Non-pigmented ciliary epithelial cell (primary cell): ENCODE results near the gene GCGR.

Source experiments
- DNase-seq: peaks from one replicate; pipeline ENCODE4 v3.0.0-alpha.2; 2010; ENCODE audit warnings: low read depth

Gene GCGR

DNA sequence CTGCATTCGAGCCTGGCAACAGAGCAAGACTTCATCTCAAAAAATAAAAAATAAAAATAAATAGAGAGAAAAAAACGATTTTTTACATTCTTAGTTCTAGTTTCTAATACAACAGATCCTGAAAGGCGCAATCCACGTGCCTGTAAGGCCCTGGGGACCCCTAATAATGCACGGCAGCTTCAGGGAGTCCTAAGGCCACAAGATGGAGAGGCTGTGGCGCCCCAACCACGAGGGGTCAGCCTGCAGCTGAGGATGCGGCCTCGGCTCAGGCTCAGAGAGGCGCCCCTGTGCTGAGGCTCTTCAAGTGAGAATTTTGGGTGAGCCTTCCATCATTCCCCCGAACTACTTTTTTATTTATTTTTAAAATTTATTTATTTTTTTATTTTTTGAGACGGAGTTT is 45.5 kb downstream of the GCGR start:
- DNase-seq: no peak

DNA sequence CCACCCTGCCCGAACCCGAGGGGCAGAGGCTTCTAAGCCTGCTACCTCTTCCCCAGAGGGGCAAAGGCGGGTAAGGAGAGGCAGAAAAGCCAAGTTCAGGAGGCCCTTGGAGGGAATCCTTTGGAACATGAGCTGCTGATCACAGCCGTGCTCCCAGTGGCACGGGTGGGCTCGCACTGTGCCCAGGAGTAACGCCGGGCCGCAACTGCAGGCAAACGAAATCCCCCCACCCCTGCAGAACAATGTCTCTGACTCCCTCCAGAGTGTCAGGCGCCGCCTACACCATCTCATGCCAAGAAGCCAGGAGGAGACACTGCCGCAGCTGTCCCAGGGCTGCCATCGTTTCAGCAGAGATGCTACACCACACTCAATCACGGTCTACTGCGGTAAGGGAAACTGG is 47.5 kb downstream of the GCGR start:
- no peak for DNase-seq

GRCh38 chr17:81852237-81852636 is 48.3 kb downstream of the GCGR start:
- DNase-seq: no peak

DNA sequence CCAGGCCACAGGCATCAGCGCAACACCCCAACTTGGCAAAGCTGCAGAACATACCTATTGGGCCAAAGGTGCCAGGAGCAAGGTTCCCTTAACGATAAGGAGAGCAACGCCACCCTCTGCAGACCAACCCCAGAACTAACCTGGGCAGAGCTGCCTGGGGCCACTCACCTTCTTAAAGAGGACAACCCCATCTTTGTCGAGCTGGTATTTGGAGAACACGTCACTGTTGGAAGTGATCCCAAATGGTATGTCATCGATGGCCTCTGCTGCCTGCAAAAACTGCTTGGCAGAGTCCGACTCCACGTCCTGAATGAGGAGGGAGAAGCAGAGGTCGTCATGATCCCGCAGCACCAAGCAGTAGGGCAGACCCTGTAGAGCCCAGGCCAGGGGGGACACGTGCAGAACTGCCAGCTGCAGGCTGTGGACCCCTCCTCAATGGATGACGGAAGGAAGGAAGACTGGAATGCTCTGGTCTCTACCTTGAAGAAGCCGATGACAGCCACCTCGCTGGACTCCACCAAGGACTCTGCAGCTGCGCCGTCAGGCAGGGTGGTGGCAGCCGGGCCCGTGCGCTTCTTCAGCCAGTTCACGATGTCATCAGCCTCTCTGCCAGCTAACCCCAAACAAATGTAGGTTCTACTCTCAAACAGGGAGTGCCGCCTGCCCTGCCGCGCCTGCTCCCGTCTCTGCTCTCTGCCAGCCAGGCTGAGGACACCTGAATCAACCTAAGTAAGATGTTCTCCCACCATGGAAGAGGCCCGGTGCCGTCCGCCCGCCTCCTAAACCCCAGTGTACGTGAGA is 51.2 kb downstream of the GCGR start:
- no peak for DNase-seq

DNA sequence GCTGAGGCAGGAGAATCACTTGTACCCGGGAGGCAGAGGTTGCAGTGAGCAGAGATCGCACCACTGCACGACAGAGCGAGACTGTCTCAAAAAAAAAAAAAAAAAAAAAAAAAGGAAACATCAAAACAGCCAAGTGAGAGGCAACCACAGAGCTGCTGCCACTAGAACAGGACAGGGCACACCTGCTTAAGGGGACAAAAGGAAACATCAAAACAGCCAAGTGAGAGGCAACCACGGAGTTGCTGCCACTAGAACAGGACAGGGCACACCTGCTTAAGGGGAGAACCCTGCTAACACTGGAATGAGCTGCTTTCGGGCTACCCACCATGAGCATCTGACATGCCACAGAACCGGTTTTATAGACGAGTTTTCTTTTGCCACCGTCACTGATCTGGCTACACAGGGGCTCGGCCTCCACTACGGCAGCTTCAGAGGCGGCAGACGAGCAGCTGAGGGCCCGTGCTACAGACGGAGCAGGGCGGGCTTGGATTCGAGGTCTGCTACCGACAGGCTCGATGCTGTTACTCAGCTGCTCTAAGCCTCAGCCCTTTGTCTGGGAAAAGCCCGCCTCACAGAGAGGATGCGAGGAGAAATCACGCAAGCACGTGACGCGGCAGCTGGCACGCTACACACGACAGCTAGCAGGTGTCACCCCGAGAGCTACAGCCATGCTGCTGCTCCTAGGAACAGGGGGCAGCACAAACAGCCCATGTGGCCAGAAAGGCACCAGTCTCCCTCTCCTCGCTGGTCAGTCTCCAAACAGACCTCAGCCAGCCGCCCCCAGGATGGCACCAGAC is 54.4 kb downstream of the GCGR start:
- DNase-seq: no peak

DNA sequence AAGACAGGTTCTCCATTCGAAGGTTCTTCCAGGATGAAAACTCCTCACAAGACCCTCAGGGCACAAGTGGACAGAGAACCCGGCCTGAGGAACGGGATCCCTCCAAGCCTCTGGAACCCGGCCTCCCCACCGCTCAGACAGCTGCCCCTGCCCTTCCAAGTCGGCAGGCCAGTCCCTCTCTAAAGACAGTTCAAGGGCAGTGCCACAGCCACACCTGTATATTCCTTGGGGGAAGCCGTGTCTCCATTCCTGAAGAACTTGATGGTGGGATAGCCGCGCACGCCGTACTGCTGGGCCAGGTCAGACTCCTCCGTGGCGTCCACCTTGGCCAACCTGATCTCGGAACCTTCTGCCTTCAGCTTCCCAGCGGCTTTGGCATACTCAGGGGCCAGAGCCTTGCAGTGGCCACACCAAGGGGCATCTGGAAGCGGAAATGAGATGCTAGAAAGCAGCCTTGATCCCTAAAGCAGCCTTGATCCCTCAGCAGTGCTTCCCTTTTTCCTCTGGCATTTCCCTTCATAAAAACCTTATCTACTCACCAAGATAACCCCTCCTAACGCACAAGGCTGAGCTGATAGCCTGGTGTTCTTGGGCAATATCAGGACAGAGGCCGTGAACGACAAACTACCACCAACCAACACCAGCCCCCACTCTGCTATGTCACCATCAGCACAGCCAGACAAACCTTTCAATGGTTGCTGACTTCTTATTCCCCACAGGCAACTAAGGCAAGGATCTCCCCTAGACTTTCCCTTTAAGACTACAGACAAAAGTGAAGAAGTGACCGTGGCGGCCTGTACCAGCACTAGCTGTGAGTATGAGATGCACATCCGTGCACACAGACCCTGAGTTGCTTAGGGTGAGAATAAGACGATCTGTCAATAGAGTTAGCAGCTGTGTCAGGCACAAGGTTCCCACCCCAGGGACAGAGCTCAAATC is 55.3 kb downstream of the GCGR start:
- DNase-seq: no peak

- no peak for DNase-seq
These were observed 56.2 kb downstream of the GCGR start, which contains the start of gene P4HB for GRCh38 chr17:81859906-81860755. P4HB (minus strand) TSS chr17:81860535; CDS start chr17:81860471, 64 bp downstream.

- peak; percentile 100 for DNase-seq
These were observed 57.0 kb downstream of the GCGR start for GRCh38 chr17:81860756-81861568.

DNA sequence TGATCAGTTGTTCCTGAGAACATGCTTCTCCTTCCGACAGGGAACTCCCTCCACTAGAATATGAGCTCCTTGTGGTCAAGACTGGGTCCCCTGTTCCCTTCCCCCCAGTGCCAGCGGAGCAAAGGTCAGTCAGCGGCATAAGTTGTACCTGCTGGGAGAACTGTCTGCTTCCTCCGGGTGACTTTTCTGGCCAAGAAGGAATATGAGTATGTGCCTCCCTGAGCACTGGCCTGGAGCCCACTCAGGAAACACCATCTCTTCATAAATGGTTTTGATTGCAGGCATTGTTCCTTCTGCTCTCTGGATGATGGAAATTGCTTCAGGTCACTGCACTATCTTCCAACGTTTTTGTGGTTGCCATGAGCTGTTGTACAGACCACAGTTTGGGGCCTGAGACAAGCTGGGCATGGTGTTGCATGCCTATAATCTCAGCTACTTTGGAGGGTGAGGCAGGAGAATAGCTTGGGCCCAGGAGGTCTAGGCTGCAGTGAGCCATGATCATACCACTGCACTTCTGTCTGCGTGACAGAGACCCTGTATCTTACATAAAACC is 59.2 kb downstream of the GCGR start:
- no peak for DNase-seq
